SK-N-SH (cell line): ENCODE measurements around the gene PNPLA8. TPM values are rescaled to one million over a fixed set of nuclear protein-coding genes. Genes with fewer than 3 reads are reported as not detected.

ENCODE experiments used
- CTCF ChIA-PET: fragments of 300-600, 350-600 bp; formaldehyde crosslinking; extraction: SDS; loops from one replicate; lab custom pipeline; 2021; lab: Yijun Ruan, JAX
- POLR2A ChIA-PET: fragments of 350-600 bp; sonication (Branson Sonifier 250); formaldehyde crosslinking; extraction: SDS; loops from one replicate; lab custom pipeline; 2020; ENCODE audit warnings: antibody characterized with exemption, inconsistent platforms; lab: Yijun Ruan, JAX
- DNase-seq: peaks from one replicate; pipeline ENCODE4 v3.0.0; 2012
- H2AFZ ChIP-seq: fragments of 200-600 bp; sonication (generic); 2 replicates; pipeline ENCODE4 v1.8.1; 2016; ENCODE audit warnings: antibody characterized with exemption, mild to moderate bottlenecking, low read depth
- H3F3A ChIP-seq: fragments of 200-600 bp; sonication (generic); replicated peaks from 2 replicates; pipeline ENCODE3; 2016; ENCODE audit warnings: antibody characterized with exemption, mild to moderate bottlenecking; ENCODE audit not compliant: insufficient read depth
- H3K27ac ChIP-seq, 2 experiments: fragments of 200-500 bp in 1 of 2; fragments of 200-600 bp in 1 of 2; sonication (Bioruptor generic) in 1 of 2; sonication (generic), shearing (Covaris generic) in 1 of 2; 2 replicates each; pipeline versions ENCODE4 v1.5.1 to v1.6.1; 2014 to 2016; ENCODE audit warnings: low read depth in 2 of 2, inconsistent platforms in 1 of 2, low read length in 1 of 2, mild to moderate bottlenecking in 1 of 2, mixed read lengths in 1 of 2
- H3K27me3 ChIP-seq: fragments of 200-600 bp; sonication (generic), shearing (Covaris generic); 2 replicates; pipeline ENCODE4 v1.6.1; 2016; ENCODE audit warnings: mixed run types; ENCODE audit not compliant: insufficient read depth
- H3K36me3 ChIP-seq, 2 experiments: fragments of 200-500 bp in 1 of 2; fragments of 200-600 bp in 1 of 2; sonication (Bioruptor generic) in 1 of 2; sonication (generic) in 1 of 2; replicated peaks in 1 of 2; 2 replicates each; pipeline versions ENCODE3 to v1.5.1; 2014 to 2016; ENCODE audit warnings: low read length in 1 of 2, mild to moderate bottlenecking in 1 of 2; ENCODE audit not compliant: insufficient read depth in 2 of 2, control insufficient read depth in 1 of 2
- H3K4me1 ChIP-seq, 2 experiments: fragments of 200-500 bp in 1 of 2; fragments of 200-600 bp in 1 of 2; sonication (Bioruptor generic) in 1 of 2; sonication (generic), shearing (Covaris generic) in 1 of 2; 2 replicates each; pipeline versions ENCODE4 v1.5.1 to v1.6.1; 2014 to 2016; ENCODE audit warnings: low read depth in 1 of 2, low read length in 1 of 2, mixed run types in 1 of 2; ENCODE audit not compliant: insufficient read depth in 2 of 2, control insufficient read depth in 1 of 2
- H3K4me2 ChIP-seq: fragments of 200-600 bp; sonication (generic), shearing (Covaris generic); 2 replicates; pipeline ENCODE4 v1.6.1; 2017; ENCODE audit warnings: mixed run types
- H3K4me3 ChIP-seq, 2 experiments: fragments of 200-500 bp in 1 of 2; fragments of 200-600 bp in 1 of 2; sonication (Bioruptor generic) in 1 of 2; sonication (generic), shearing (Covaris generic) in 1 of 2; 2 replicates each; pipeline versions ENCODE4 v1.5.1 to v1.8.1; 2014 to 2016; ENCODE audit warnings: low read depth in 2 of 2, inconsistent platforms in 1 of 2, low read length in 1 of 2, mild to moderate bottlenecking in 1 of 2, mixed read lengths in 1 of 2, moderate library complexity in 1 of 2
- H3K79me2 ChIP-seq: fragments of 200-600 bp; sonication (generic); 2 replicates; pipeline ENCODE4 v1.8.1; 2017; ENCODE audit warnings: mild to moderate bottlenecking; ENCODE audit not compliant: insufficient read depth
- H3K9ac ChIP-seq: fragments of 200-600 bp; sonication (generic); 2 replicates; pipeline ENCODE4 v1.6.1; 2017; ENCODE audit warnings: mixed run types
- H3K9me2 ChIP-seq: fragments of 200-600 bp; sonication (generic); 2 replicates; pipeline ENCODE4 v1.6.1; 2017; ENCODE audit warnings: mixed run types
- H3K9me3 ChIP-seq: fragments of 200-600 bp; sonication (generic); 2 replicates; pipeline ENCODE4 v1.6.1; 2017; ENCODE audit warnings: mixed run types, mild to moderate bottlenecking, moderate library complexity
- H4K20me1 ChIP-seq: fragments of 200-600 bp; sonication (generic); 2 replicates; pipeline ENCODE4 v1.6.1; 2017; ENCODE audit warnings: mild to moderate bottlenecking, mixed run types; ENCODE audit not compliant: insufficient read depth
- CHD2 ChIP-seq: fragments of 150-350 bp; IDR thresholded peaks from 2 replicates; pipeline ENCODE4 v1.6.1; 2018; ENCODE audit warnings: low read length; ENCODE audit not compliant: partially characterized antibody
- EZH2phosphoT487 ChIP-seq: fragments of 200-600 bp; sonication (generic); IDR thresholded peaks from 2 replicates; pipeline ENCODE4 v1.6.1; 2017; ENCODE audit warnings: low read depth, mixed run types, mild to moderate bottlenecking, antibody characterized with exemption, moderate library complexity, borderline replicate concordance
- FOXJ3 ChIP-seq: sonication (generic); formaldehyde crosslinking; IDR thresholded peaks from 2 replicates; pipeline ENCODE4 v1.5.1; 2020; ENCODE audit warnings: mild to moderate bottlenecking, missing genetic modification reagents
- FOXM1 ChIP-seq: IDR thresholded peaks from 2 replicates; pipeline ENCODE4 v1.4.0; 2012; ENCODE audit warnings: low read depth, mild to moderate bottlenecking
- IRF3 ChIP-seq: fragments of 150-350 bp; IDR thresholded peaks from 2 replicates; pipeline ENCODE4 v1.6.1; 2016; ENCODE audit warnings: mild to moderate bottlenecking, low read depth, low read length
- JUND ChIP-seq: IDR thresholded peaks from 2 replicates; pipeline ENCODE4 v1.4.0; 2012
- NFIC ChIP-seq: IDR thresholded peaks from 2 replicates; pipeline ENCODE4 v1.4.0; 2012; ENCODE audit warnings: borderline replicate concordance
- RCOR1 ChIP-seq: fragments of 150-350 bp; IDR thresholded peaks from 2 replicates; pipeline ENCODE4 v1.6.1; 2017; ENCODE audit warnings: antibody characterized with exemption, low read length
- REST ChIP-seq: IDR thresholded peaks from 2 replicates; pipeline ENCODE4 v1.6.1; 2012; ENCODE audit warnings: mild to moderate bottlenecking, low read depth, low read length, moderate library complexity
- RFX5 ChIP-seq: IDR thresholded peaks from 2 replicates; pipeline ENCODE4 v1.6.1; 2012; ENCODE audit warnings: mild to moderate bottlenecking, improper control_type of control experiment, low read length
- RXRA ChIP-seq: IDR thresholded peaks from 2 replicates; pipeline ENCODE4 v1.4.0; 2012; ENCODE audit warnings: low read depth, mild to moderate bottlenecking, borderline replicate concordance
- TAF1 ChIP-seq: IDR thresholded peaks from 2 replicates; pipeline ENCODE4 v1.6.1; 2012; ENCODE audit warnings: low read depth, mild to moderate bottlenecking, low read length, moderate library complexity, borderline replicate concordance
- USF1 ChIP-seq: IDR thresholded peaks from 2 replicates; pipeline ENCODE4 v1.4.0; 2012; ENCODE audit warnings: low read depth, borderline replicate concordance
- ZBTB33 ChIP-seq: IDR thresholded peaks from 2 replicates; pipeline ENCODE4 v1.4.0; 2012; ENCODE audit warnings: low read depth, borderline replicate concordance
- WGBS: methylation state at CpG from one replicate; pipeline ENCODE4 v1.1.6; 2017; ENCODE audit warnings: low lambda C conversion rate; 5-methylcytosine and 5-hydroxymethylcytosine counted together
- polyA plus RNA-seq, 3 experiments: library from polyadenylated mRNA; depleted of rRNA; stranded (reverse); fragments of >200 nt; gene quantifications; 2 replicates each; pipeline ENCODE4 v1.2.3, GENCODE V29; 2012
- TF ChIP-seq, protein P1 (sequence below): fragments of 200-600 bp; sonication (generic); IDR thresholded peaks from 2 replicates; pipeline ENCODE4 v1.6.1; 2017; ENCODE audit warnings: antibody characterized with exemption, mild to moderate bottlenecking, moderate library complexity
- TF ChIP-seq, protein P2 (sequence below): IDR thresholded peaks from 2 replicates; pipeline ENCODE4 v1.4.0; 2012; ENCODE audit warnings: low read depth

The PNPLA8 gene
- polyA plus RNA-seq, 1 of the 3 experiments (the other 2 are of a cell fraction): 7.2 TPM

DNA sequence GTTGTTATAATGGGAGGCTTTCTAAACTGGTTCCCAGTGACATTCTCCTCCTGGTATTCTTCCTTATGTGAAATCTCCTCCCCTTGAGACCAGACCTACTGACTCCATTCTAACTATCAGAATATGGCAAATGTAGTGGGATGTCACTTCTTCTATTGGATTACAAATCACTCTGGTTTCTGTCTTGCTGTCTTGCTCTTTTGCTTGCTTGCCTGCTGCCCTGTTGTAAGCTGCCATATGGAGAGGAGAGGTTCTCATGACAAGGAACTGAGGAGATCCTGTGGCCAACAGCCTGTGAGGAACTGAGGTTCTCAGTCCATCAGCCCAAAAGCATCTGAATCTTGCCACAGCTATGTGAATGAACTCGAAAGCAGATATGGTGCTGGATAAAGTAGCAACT, 65.0 kb downstream of the PNPLA8 start:
- Histone ChIP-seq H3K36me3 (no peaks in the 10 kb centered on the region), H3F3A (no peaks in the 10 kb centered on the region), H3K4me2 (no peak overlapping the region), H3K9me3 (no peaks in the 10 kb centered on the region), H3K4me1 (peaks cover 0 to 14% of the 10 kb centered on the region in 2 experiments; a peak in 2 of 4 replicates), H3K27me3 (peaks cover 21% of the 10 kb centered on the region), H4K20me1 (no peaks in the 10 kb centered on the region), H3K4me3 (no peak overlapping the region), H3K27ac (peak overlapping the region in 1 of 2 experiments; percentile 43; a peak in 1 of 4 replicates), H3K9ac (no peak overlapping the region), H3K79me2 (no peaks in the 10 kb centered on the region), H3K9me2 (no peaks in the 10 kb centered on the region), H2AFZ (no peak overlapping the region)
- no peak for DNase-seq
- 100% methylated on average over 1 of the region's 1 CpG for WGBS
- CTCF ChIA-PET: interaction anchor here (0.6 to 4.3 kb wide), 27 partner anchors 8 to 311 kb away, joined by 3 to 32 read pairs (median 4); no protein-coding TSS in a partner anchor
- TF ChIP-seq RFX5 (no peak), REST (no peak), CHD2 (no peak), USF1 (no peak), IRF3 (no peak), NFIC (no peak), TAF1 (no peak), FOXJ3 (no peak), EZH2phosphoT487 (no peak), ZBTB33 (no peak), FOXM1 (no peak), RCOR1 (no peak), RXRA (no peak), JUND (no peak)
- TF ChIP-seq, protein P1, sequence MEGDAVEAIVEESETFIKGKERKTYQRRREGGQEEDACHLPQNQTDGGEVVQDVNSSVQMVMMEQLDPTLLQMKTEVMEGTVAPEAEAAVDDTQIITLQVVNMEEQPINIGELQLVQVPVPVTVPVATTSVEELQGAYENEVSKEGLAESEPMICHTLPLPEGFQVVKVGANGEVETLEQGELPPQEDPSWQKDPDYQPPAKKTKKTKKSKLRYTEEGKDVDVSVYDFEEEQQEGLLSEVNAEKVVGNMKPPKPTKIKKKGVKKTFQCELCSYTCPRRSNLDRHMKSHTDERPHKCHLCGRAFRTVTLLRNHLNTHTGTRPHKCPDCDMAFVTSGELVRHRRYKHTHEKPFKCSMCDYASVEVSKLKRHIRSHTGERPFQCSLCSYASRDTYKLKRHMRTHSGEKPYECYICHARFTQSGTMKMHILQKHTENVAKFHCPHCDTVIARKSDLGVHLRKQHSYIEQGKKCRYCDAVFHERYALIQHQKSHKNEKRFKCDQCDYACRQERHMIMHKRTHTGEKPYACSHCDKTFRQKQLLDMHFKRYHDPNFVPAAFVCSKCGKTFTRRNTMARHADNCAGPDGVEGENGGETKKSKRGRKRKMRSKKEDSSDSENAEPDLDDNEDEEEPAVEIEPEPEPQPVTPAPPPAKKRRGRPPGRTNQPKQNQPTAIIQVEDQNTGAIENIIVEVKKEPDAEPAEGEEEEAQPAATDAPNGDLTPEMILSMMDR: no peak
- TF ChIP-seq, protein P2, sequence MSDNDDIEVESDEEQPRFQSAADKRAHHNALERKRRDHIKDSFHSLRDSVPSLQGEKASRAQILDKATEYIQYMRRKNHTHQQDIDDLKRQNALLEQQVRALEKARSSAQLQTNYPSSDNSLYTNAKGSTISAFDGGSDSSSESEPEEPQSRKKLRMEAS: no peak
- POLR2A ChIA-PET: interaction anchor here (0.7 kb wide), 1 partner anchor 287 kb away, joined by 3 read pairs; no protein-coding TSS in a partner anchor
